GM12878 (cell line): ENCODE measurements around the gene MPPED1. TPM values are rescaled to one million over a fixed set of nuclear protein-coding genes. Genes with fewer than 3 reads are reported as not detected.

Source experiments
- ATAC-seq: fragments of 200-7000 bp; cut with Tn5 transposase; 3 replicates; pipeline ENCODE4 v1.9.1; 2020; ENCODE audit warnings: mild to moderate bottlenecking, moderate library complexity
- BruUV-seq: library from RNA; stranded (reverse); fragments of 400-500 nt; replicated peaks from 2 replicates; lab custom pipeline; 2021; lab: Mats Ljungman, UMichigan
- CTCF ChIA-PET: fragments of 300-600 bp; sonication (Branson Sonifier 250); formaldehyde crosslinking; extraction: SDS; loops from one replicate; lab custom pipeline; 2021; ENCODE audit warnings: inconsistent platforms; lab: Yijun Ruan, JAX
- POLR2A ChIA-PET: fragments of 350-600 bp; formaldehyde crosslinking; extraction: SDS; loops from one replicate; lab custom pipeline; 2021; ENCODE audit warnings: inconsistent platforms; lab: Charles Lee
- RAD21 ChIA-PET: fragments of 300-600 bp; sonication (Branson Sonifier 250); formaldehyde crosslinking; loops from one replicate; lab custom pipeline; 2023; ENCODE audit warnings: antibody characterized with exemption; ENCODE audit not compliant: unreplicated experiment; lab: Charles Lee
- SMC1A ChIA-PET: fragments of 300-600 bp; sonication (Branson Sonifier 250); formaldehyde crosslinking; loops from one replicate; lab custom pipeline; 2023; ENCODE audit not compliant: unreplicated experiment, uncharacterized antibody; lab: Charles Lee
- DNase-seq: peaks from one replicate; pipeline ENCODE4 v3.0.0-alpha.2; 2011; ENCODE audit warnings: low read depth, low spot score
- FAIRE-seq: peaks from 3 replicates; lab custom pipeline; 2011; peaks lifted over from hg19 to GRCh38; lab: Jason Lieb, UNC
- H2AFZ ChIP-seq: 2 replicates; pipeline ENCODE4 v1.6.0; 2011; ENCODE audit warnings: low read depth, low read length, control low read depth; ENCODE audit not compliant: control insufficient read depth
- H3K27ac ChIP-seq: 2 replicates; pipeline ENCODE4 v1.5.1; 2011; ENCODE audit warnings: control low read depth; ENCODE audit not compliant: control insufficient read depth, insufficient read depth
- H3K27me3 ChIP-seq, 2 experiments: replicated peaks in 1 of 2; 2 replicates each; pipeline versions ENCODE4 v1.6.0 to v1.6.1; 2011; ENCODE audit warnings: low read length in 1 of 2; ENCODE audit not compliant: control insufficient read depth in 2 of 2, insufficient read depth in 2 of 2
- H3K36me3 ChIP-seq, 2 experiments: 2 replicates each; pipeline ENCODE4 v1.5.1; 2011; ENCODE audit warnings: low read length in 1 of 2; ENCODE audit not compliant: control insufficient read depth in 2 of 2, insufficient read depth in 2 of 2
- H3K4me1 ChIP-seq: 2 replicates; pipeline ENCODE4 v1.6.1; 2011; ENCODE audit warnings: mild to moderate bottlenecking, low read length, moderate library complexity, mixed read lengths; ENCODE audit not compliant: control insufficient read depth, insufficient read depth
- H3K4me2 ChIP-seq: 2 replicates; pipeline ENCODE4 v1.6.0; 2011; ENCODE audit warnings: control low read depth; ENCODE audit not compliant: control insufficient read depth, insufficient read depth
- H3K4me3 ChIP-seq: fragments of 200-600 bp; sonication (generic); 2 replicates; pipeline ENCODE4 v1.5.1; 2016
- H3K79me2 ChIP-seq: 2 replicates; pipeline ENCODE4 v1.6.0; 2011; ENCODE audit warnings: low read length; ENCODE audit not compliant: control insufficient read depth, insufficient read depth
- H3K9ac ChIP-seq: 2 replicates; pipeline ENCODE4 v1.8.0; 2011; ENCODE audit warnings: low read length, control low read depth, mixed read lengths; ENCODE audit not compliant: control insufficient read depth, insufficient read depth
- H3K9me3 ChIP-seq: replicated peaks from 3 replicates; pipeline ENCODE4 v1.5.1; 2011; ENCODE audit warnings: mild to moderate bottlenecking, low read length; ENCODE audit not compliant: control insufficient read depth, insufficient read depth
- H4K20me1 ChIP-seq: 2 replicates; pipeline ENCODE4 v1.6.0; 2011; ENCODE audit not compliant: control insufficient read depth, insufficient read depth
- BCL3 ChIP-seq: IDR thresholded peaks from 2 replicates; pipeline ENCODE4 v1.6.1; 2011; ENCODE audit warnings: borderline replicate concordance, low read depth, mild to moderate bottlenecking, moderate library complexity, low read length; ENCODE audit not compliant: insufficient read depth, poor library complexity, severe bottlenecking
- CREB1 ChIP-seq: IDR thresholded peaks from 2 replicates; pipeline ENCODE4 v1.6.1; 2012; ENCODE audit warnings: low read depth, mild to moderate bottlenecking, inconsistent platforms
- EGR1 ChIP-seq, 2 experiments: IDR thresholded peaks; 1 replicate in 1 of 2; 2 replicates in 1 of 2; pipeline ENCODE4 v1.6.1; 2011 to 2012; ENCODE audit warnings: low read depth in 2 of 2, low read length in 2 of 2, borderline replicate concordance in 1 of 2, mild to moderate bottlenecking in 1 of 2, moderate library complexity in 1 of 2
- ELK1 ChIP-seq: IDR thresholded peaks from 2 replicates; pipeline ENCODE4 v1.6.1; 2012; ENCODE audit warnings: low read depth, low read length, improper control_type of control experiment
- KLF5 ChIP-seq: fragments of 450-650 bp; IDR thresholded peaks from 2 replicates; pipeline ENCODE4 v1.6.1; 2014; ENCODE audit warnings: mild to moderate bottlenecking; ENCODE audit not compliant: partially characterized antibody
- LARP7 ChIP-seq: fragments of 450-650 bp; IDR thresholded peaks from 2 replicates; pipeline ENCODE4 v1.6.1; 2017; ENCODE audit warnings: mild to moderate bottlenecking
- NFIC ChIP-seq: IDR thresholded peaks from 2 replicates; pipeline ENCODE4 v1.6.1; 2012; ENCODE audit warnings: low read depth, mild to moderate bottlenecking, inconsistent platforms, low read length, moderate library complexity
- POLR2AphosphoS2 ChIP-seq: IDR thresholded peaks from 2 replicates; pipeline ENCODE4 v1.6.1; 2011; ENCODE audit warnings: low read depth, mild to moderate bottlenecking, low read length, improper control_type of control experiment, moderate library complexity
- RELA ChIP-seq: fragments of 450-650 bp; IDR thresholded peaks from 2 replicates; pipeline ENCODE4 v1.8.0; 2014; ENCODE audit warnings: borderline replicate concordance; ENCODE audit not compliant: partially characterized antibody
- REST ChIP-seq: IDR thresholded peaks from 2 replicates; pipeline ENCODE4 v1.6.1; 2012; ENCODE audit warnings: mild to moderate bottlenecking, low read depth, low read length
- RUNX3 ChIP-seq: IDR thresholded peaks from 2 replicates; pipeline ENCODE4 v1.6.1; 2012; ENCODE audit warnings: low read length, inconsistent platforms
- SMAD1 ChIP-seq: fragments of 450-650 bp; IDR thresholded peaks from 2 replicates; pipeline ENCODE4 v1.6.1; 2018; ENCODE audit warnings: mild to moderate bottlenecking, low read depth; ENCODE audit not compliant: partially characterized antibody
- TCF3 ChIP-seq: IDR thresholded peaks from 2 replicates; pipeline ENCODE4 v1.6.1; 2012; ENCODE audit warnings: low read depth, mild to moderate bottlenecking, low read length, borderline replicate concordance; ENCODE audit not compliant: insufficient read depth
- YBX1 ChIP-seq: fragments of 450-650 bp; IDR thresholded peaks from 2 replicates; pipeline ENCODE4 v1.6.1; 2016; ENCODE audit warnings: antibody characterized with exemption
- ZNF274 ChIP-seq: IDR thresholded peaks from one replicate; pipeline ENCODE4 v1.8.0; 2011; ENCODE audit not compliant: insufficient read length, insufficient read depth
- WGBS: methylation state at CpG from one replicate; pipeline ENCODE4 v1.1.6; 2016; ENCODE audit warnings: low lambda C conversion rate; ENCODE audit not compliant: insufficient replicate concordance, insufficient coverage; ENCODE audit errors: missing lambda C conversion rate; 5-methylcytosine and 5-hydroxymethylcytosine counted together
- in situ Hi-C: fragments of 300-500 bp; cut with MboI; formaldehyde crosslinking; loops from 9 replicates; pipeline ENCODE4 v1.14.3; 2018; ENCODE audit warnings: mixed read lengths
- intact Hi-C: fragments of 100-400 bp; cut with micrococcal nuclease; formaldehyde crosslinking; loops from one replicate; pipeline ENCODE4 v1.14.2; 2022; ENCODE audit not compliant: unreplicated experiment
- polyA plus RNA-seq, 11 experiments: library from polyadenylated mRNA; depleted of rRNA in 4 of 11; unstranded in 6 of 11; stranded (reverse) in 5 of 11; fragments of >200 nt; fragmentation: Nextera tagmentation in 4 of 11; fragmentation: Illumina TruSeq in 1 of 11; extraction: Ambion mirVana in 4 of 11; extraction: Trizol in 1 of 11; gene quantifications; 1 replicate in 1 of 11; 2 replicates in 10 of 11; pipeline versions ENCODE4 v1.2.1 to v1.2.3, GENCODE V29; 2011 to 2016; ENCODE audit warnings: inconsistent platforms in 2 of 11, missing spikeins in 2 of 11, low read depth in 1 of 11
- total RNA-seq, 4 experiments: library from RNA; depleted of rRNA in 3 of 4; stranded (reverse); fragments of >200 nt in 3 of 4; fragmentation: Illumina TruSeq in 1 of 4; extraction: Trizol in 1 of 4; gene quantifications; 2 replicates each; pipeline versions ENCODE4 v1.2.1 to v1.2.3, GENCODE V29; 2013 to 2021
- TF ChIP-seq, protein P1 (sequence below): IDR thresholded peaks from 2 replicates; pipeline ENCODE4 v1.6.1; 2011; ENCODE audit warnings: borderline replicate concordance, low read depth, mild to moderate bottlenecking, moderate library complexity, mixed read lengths, low read length; ENCODE audit not compliant: insufficient read depth; ENCODE audit errors: extremely low read length

MPPED1 gene
- total and polyA plus RNA-seq, 10 of the 15 experiments (the other 5 are each of a cell fraction or from before 2014, with no cell fraction given): 0.11 TPM; not detected in 9

GRCh38 chr22:43435851-43436811, 24.3 kb downstream of the MPPED1 start:
- peaks cover 0 to 6% of the 10 kb centered on the region in 2 experiments; a peak in 2 of 4 replicates for H3K27me3 ChIP-seq
- RAD21 ChIA-PET: no interaction called here
- in situ Hi-C loops: no loop called here
- no peak overlapping the region for H3K9ac ChIP-seq
- no peak for FAIRE-seq
- no peaks in the 10 kb centered on the region for H3K9me3 ChIP-seq
- H3K4me1 ChIP-seq: no peaks in the 10 kb centered on the region
- WGBS: 32% methylated on average over 24 of the region's 26 CpGs
- SMC1A ChIA-PET: no interaction called here
- H2AFZ ChIP-seq: no peak overlapping the region
- CTCF ChIA-PET: no interaction called here
- no TSS peak for BruUV-seq
- POLR2A ChIA-PET: interaction anchor here (0.6 kb wide), 1 partner anchor 75 kb away, joined by 6 read pairs; no protein-coding TSS in a partner anchor
- ATAC-seq: no peak
- no peaks in the 10 kb centered on the region for H3K79me2 ChIP-seq
- DNase-seq: no peak
- no peak overlapping the region for H3K4me2 ChIP-seq
- no peak overlapping the region for H3K4me3 ChIP-seq
- no peaks in the 10 kb centered on the region for H3K36me3 ChIP-seq
- no peaks in the 10 kb centered on the region; the same call in 1 of the 2 replicates for H4K20me1 ChIP-seq
- H3K27ac ChIP-seq: no peak overlapping the region
- intact Hi-C loops: no loop called here
- TF ChIP-seq CREB1: no peak
- TF ChIP-seq LARP7: no peak
- TF ChIP-seq, protein P1, sequence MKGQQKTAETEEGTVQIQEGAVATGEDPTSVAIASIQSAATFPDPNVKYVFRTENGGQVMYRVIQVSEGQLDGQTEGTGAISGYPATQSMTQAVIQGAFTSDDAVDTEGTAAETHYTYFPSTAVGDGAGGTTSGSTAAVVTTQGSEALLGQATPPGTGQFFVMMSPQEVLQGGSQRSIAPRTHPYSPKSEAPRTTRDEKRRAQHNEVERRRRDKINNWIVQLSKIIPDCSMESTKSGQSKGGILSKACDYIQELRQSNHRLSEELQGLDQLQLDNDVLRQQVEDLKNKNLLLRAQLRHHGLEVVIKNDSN: no peak
- TF ChIP-seq RUNX3: no peak
- TF ChIP-seq KLF5: no peak
- no peak for TF ChIP-seq BCL3
- no peak for TF ChIP-seq RELA
- TF ChIP-seq REST: no peak
- TF ChIP-seq NFIC: no peak
- TF ChIP-seq POLR2AphosphoS2: no peak
- no peak for TF ChIP-seq ZNF274
- TF ChIP-seq TCF3: no peak
- TF ChIP-seq EGR1 (IDR thresholded peaks at IDR 0.05; ENCODE audit: borderline replicate concordance in 1 of 2, low read depth in 2 of 2, low read length in 2 of 2): no peak
- TF ChIP-seq ELK1: no peak
- TF ChIP-seq YBX1: no peak
- TF ChIP-seq SMAD1: no peak
